Measurements from ENCODE around the gene GAS7.

Gene GAS7

GRCh38 chr17:10171581-10171981, 26.8 kb downstream of the GAS7 start:
- Histone ChIP-seq H2AFZ (ENCODE audit: low read depth) (no peak overlapping the region), H3K36me3 (ENCODE audit: insufficient read depth) (no peaks in the 10 kb centered on the region), H3K27ac (no peak overlapping the region), H3K79me2 (ENCODE audit: insufficient read depth, low read depth) (no peaks in the 10 kb centered on the region), H3K4me1 (ENCODE audit: low read depth, poor library complexity, severe bottlenecking) (no peaks in the 10 kb centered on the region), H3K27me3 (ENCODE audit: insufficient read depth, low read depth) (no peaks in the 10 kb centered on the region), H3K9ac (no peak overlapping the region), H3K4me3 (IDR thresholded peaks at IDR 0.05; ENCODE audit: insufficient read depth, low read depth, low read length) (no peak overlapping the region), H3K4me2 (no peak overlapping the region), H4K20me1 (ENCODE audit: insufficient read depth) (no peaks in the 10 kb centered on the region)
- TF ChIP-seq CTCF (conservative IDR thresholded peaks at IDR 0.05; ENCODE audit: low read depth, low read length), result no peak

- TF ChIP-seq CTCF (conservative IDR thresholded peaks at IDR 0.05; ENCODE audit: low read depth, low read length), result no peak
- no peak overlapping the region for H2AFZ ChIP-seq (ENCODE audit: low read depth)
- no peaks in the 10 kb centered on the region for H4K20me1 ChIP-seq (ENCODE audit: insufficient read depth)
- no peak overlapping the region for H3K9ac ChIP-seq
- H3K4me1 ChIP-seq (ENCODE audit: low read depth, poor library complexity, severe bottlenecking), result no peaks in the 10 kb centered on the region
- no peak overlapping the region for H3K27ac ChIP-seq
- H3K27me3 ChIP-seq (ENCODE audit: insufficient read depth, low read depth), result no peaks in the 10 kb centered on the region
- H3K4me2 ChIP-seq, result no peak overlapping the region
- H3K79me2 ChIP-seq (ENCODE audit: insufficient read depth, low read depth), result no peaks in the 10 kb centered on the region
- no peaks in the 10 kb centered on the region for H3K36me3 ChIP-seq (ENCODE audit: insufficient read depth)
- no peak overlapping the region for H3K4me3 ChIP-seq (IDR thresholded peaks at IDR 0.05; ENCODE audit: insufficient read depth, low read depth, low read length)
Measured at GRCh38 chr17:10171122-10171571, 27.3 kb downstream of the GAS7 start.

GRCh38 chr17:10170233-10170632, 28.2 kb downstream of the GAS7 start:
- TF ChIP-seq CTCF (conservative IDR thresholded peaks at IDR 0.05; ENCODE audit: low read depth, low read length), result no peak
- H3K9ac ChIP-seq, result no peak overlapping the region

GRCh38 chr17:10169290-10169689, 29.1 kb downstream of the GAS7 start:
- Histone ChIP-seq H3K36me3 (ENCODE audit: insufficient read depth) (no peaks in the 10 kb centered on the region), H3K4me2 (no peak overlapping the region), H3K27ac (no peak overlapping the region), H4K20me1 (ENCODE audit: insufficient read depth) (no peaks in the 10 kb centered on the region), H3K9ac (no peak overlapping the region), H2AFZ (ENCODE audit: low read depth) (no peak overlapping the region), H3K79me2 (ENCODE audit: insufficient read depth, low read depth) (no peaks in the 10 kb centered on the region), H3K27me3 (ENCODE audit: insufficient read depth, low read depth) (no peaks in the 10 kb centered on the region), H3K4me1 (ENCODE audit: low read depth, poor library complexity, severe bottlenecking) (no peaks in the 10 kb centered on the region), H3K4me3 (IDR thresholded peaks at IDR 0.05; ENCODE audit: insufficient read depth, low read depth, low read length) (no peak overlapping the region)
- TF ChIP-seq CTCF (conservative IDR thresholded peaks at IDR 0.05; ENCODE audit: low read depth, low read length), result no peak

More at GRCh38 chr17:10170233-10170632, 28.2 kb downstream of the GAS7 start:
- Histone ChIP-seq H2AFZ (ENCODE audit: low read depth) (no peak overlapping the region), H3K79me2 (ENCODE audit: insufficient read depth, low read depth) (no peaks in the 10 kb centered on the region), H3K4me1 (ENCODE audit: low read depth, poor library complexity, severe bottlenecking) (no peaks in the 10 kb centered on the region), H3K36me3 (ENCODE audit: insufficient read depth) (no peaks in the 10 kb centered on the region), H3K27me3 (ENCODE audit: insufficient read depth, low read depth) (no peaks in the 10 kb centered on the region), H4K20me1 (ENCODE audit: insufficient read depth) (no peaks in the 10 kb centered on the region), H3K4me3 (IDR thresholded peaks at IDR 0.05; ENCODE audit: insufficient read depth, low read depth, low read length) (no peak overlapping the region), H3K27ac (no peak overlapping the region), H3K4me2 (no peak overlapping the region)

All from KMS-11 (cell line).